ENCODE data around the gene MRPS22. TPM values are rescaled to one million over a fixed set of nuclear protein-coding genes. Genes with fewer than 3 reads are reported as not detected.

MRPS22 gene
- total and polyA plus RNA-seq, 9 of the 15 experiments (the other 6 are each of a cell fraction or from before 2014, with no cell fraction given), result 148 to 397 (median 229) TPM

DNA sequence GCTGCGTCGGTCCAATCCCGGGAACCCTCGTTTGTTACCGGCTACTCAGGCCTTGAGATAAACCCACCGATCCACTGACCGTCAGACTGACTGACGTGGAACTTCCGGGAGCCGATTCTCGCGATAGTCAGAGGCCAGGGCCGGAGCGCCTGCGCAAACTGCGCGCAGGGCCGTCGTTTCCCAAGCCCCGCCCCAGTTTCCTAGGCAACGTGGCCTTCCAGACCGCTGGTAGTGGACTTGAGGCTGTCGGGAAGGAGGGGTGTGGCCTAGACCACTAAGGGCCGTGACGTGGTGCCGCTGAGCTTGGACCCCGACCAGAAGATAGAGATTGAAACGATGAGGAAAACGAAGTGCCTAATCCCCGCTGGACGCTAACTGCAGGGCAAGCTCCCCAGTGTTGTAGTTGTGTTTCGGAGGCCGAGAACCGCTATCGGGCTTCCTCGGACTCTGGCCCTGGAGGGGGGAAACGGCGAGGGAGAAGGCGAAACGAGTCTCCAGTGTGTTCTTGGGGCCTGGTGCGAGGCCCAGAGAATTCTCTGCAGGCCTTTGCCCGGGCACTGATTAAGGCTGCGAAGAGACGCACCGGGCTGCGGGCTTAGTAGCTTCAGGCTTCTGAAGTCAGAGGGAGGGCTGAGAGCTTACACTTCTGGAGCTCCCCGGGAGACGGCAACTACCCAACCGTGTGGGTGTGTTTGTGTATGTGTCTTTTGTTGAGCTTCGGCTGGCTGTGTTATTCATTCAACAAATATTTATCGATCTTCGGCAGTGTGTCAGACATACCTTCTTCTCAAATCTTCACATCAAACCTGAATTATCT is 45.9 kb downstream of the MRPS22 start, which contains the start of gene COPB2 (continued):
- TF ChIP-seq KAT2B (IDR thresholded peaks at IDR 0.05; ENCODE audit: low read depth, low read length) (no peak), RAD51 (IDR thresholded peaks at IDR 0.05; ENCODE audit: borderline replicate concordance, low read depth) (no peak), ZNF232 (CRISPR knock-in tag; IDR thresholded peaks at IDR 0.05) (0 out of 2 replicates have a peak, but pooled peaks have one; percentile 9), SIN3A (IDR thresholded peaks at IDR 0.05; ENCODE audit: borderline replicate concordance in 2 of 2, control insufficient read depth in 1 of 2, low read depth in 2 of 2, low read length in 2 of 2) (peak; percentile 63 to 70; a peak in 1 of 4 replicates), RFX1 (IDR thresholded peaks at IDR 0.05) (peak; percentile 98), ZBED1 (IDR thresholded peaks at IDR 0.05) (0 out of 2 replicates have a peak, but pooled peaks have one; percentile 63), PRPF4 (IDR thresholded peaks at IDR 0.05; ENCODE audit: insufficient read depth, low read depth, low read length, poor library complexity, severe bottlenecking) (no peak), CREB1 (IDR thresholded peaks at IDR 0.05) (peak; percentile 69), CREB1 (CRISPR knock-in tag; IDR thresholded peaks at IDR 0.05) (peak; percentile 89), ZNF174 (CRISPR knock-in tag; IDR thresholded peaks at IDR 0.05) (no peak), NRF1 (conservative IDR thresholded peaks at IDR 0.05 in 1 of 2, IDR thresholded peaks at IDR 0.05 in 1 of 2) (peak; percentile 97 to 98), TRIM24 (IDR thresholded peaks at IDR 0.05) (no peak), TCF7 (IDR thresholded peaks at IDR 0.05; ENCODE audit: borderline replicate concordance) (no peak), RFX7 (CRISPR knock-in tag; IDR thresholded peaks at IDR 0.05) (no peak)
- TF ChIP-seq, protein P1, sequence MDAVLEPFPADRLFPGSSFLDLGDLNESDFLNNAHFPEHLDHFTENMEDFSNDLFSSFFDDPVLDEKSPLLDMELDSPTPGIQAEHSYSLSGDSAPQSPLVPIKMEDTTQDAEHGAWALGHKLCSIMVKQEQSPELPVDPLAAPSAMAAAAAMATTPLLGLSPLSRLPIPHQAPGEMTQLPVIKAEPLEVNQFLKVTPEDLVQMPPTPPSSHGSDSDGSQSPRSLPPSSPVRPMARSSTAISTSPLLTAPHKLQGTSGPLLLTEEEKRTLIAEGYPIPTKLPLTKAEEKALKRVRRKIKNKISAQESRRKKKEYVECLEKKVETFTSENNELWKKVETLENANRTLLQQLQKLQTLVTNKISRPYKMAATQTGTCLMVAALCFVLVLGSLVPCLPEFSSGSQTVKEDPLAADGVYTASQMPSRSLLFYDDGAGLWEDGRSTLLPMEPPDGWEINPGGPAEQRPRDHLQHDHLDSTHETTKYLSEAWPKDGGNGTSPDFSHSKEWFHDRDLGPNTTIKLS (IDR thresholded peaks at IDR 0.05; ENCODE audit: borderline replicate concordance, low read depth), result peak; percentile 100
- TF ChIP-seq, protein P2, sequence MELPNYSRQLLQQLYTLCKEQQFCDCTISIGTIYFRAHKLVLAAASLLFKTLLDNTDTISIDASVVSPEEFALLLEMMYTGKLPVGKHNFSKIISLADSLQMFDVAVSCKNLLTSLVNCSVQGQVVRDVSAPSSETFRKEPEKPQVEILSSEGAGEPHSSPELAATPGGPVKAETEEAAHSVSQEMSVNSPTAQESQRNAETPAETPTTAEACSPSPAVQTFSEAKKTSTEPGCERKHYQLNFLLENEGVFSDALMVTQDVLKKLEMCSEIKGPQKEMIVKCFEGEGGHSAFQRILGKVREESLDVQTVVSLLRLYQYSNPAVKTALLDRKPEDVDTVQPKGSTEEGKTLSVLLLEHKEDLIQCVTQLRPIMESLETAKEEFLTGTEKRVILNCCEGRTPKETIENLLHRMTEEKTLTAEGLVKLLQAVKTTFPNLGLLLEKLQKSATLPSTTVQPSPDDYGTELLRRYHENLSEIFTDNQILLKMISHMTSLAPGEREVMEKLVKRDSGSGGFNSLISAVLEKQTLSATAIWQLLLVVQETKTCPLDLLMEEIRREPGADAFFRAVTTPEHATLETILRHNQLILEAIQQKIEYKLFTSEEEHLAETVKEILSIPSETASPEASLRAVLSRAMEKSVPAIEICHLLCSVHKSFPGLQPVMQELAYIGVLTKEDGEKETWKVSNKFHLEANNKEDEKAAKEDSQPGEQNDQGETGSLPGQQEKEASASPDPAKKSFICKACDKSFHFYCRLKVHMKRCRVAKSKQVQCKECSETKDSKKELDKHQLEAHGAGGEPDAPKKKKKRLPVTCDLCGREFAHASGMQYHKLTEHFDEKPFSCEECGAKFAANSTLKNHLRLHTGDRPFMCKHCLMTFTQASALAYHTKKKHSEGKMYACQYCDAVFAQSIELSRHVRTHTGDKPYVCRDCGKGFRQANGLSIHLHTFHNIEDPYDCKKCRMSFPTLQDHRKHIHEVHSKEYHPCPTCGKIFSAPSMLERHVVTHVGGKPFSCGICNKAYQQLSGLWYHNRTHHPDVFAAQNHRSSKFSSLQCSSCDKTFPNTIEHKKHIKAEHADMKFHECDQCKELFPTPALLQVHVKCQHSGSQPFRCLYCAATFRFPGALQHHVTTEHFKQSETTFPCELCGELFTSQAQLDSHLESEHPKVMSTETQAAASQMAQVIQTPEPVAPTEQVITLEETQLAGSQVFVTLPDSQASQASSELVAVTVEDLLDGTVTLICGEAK (IDR thresholded peaks at IDR 0.05), result peak; percentile 68
- TF ChIP-seq, protein P2 (CRISPR knock-in tag; IDR thresholded peaks at IDR 0.05), result no peak
